Lower leg skin (tissue), 3 donors: ENCODE data around the gene CHEK2.
"Not testable (repeated sequence)": the region's sequence is repeated elsewhere in the genome, so short reads cannot be mapped to it uniquely, and the experiment has no call there.

Source experiments
- POLR2A ChIP-seq, 2 donors: fragments of 450-650 bp; IDR thresholded peaks; one replicate each; pipeline ENCODE4 v1.6.1; 2016 to 2017; ENCODE audit warnings: antibody characterized with exemption in 2 of 2, mild to moderate bottlenecking in 1 of 2, moderate library complexity in 1 of 2
- TF ChIP-seq, protein P1 (sequence below), 3 donors: fragments of 450-650 bp; IDR thresholded peaks; one replicate each; pipeline ENCODE4 v1.5.1; 2016; ENCODE audit warnings: antibody characterized with exemption in 3 of 3, mild to moderate bottlenecking in 3 of 3, moderate library complexity in 2 of 3

DNA sequence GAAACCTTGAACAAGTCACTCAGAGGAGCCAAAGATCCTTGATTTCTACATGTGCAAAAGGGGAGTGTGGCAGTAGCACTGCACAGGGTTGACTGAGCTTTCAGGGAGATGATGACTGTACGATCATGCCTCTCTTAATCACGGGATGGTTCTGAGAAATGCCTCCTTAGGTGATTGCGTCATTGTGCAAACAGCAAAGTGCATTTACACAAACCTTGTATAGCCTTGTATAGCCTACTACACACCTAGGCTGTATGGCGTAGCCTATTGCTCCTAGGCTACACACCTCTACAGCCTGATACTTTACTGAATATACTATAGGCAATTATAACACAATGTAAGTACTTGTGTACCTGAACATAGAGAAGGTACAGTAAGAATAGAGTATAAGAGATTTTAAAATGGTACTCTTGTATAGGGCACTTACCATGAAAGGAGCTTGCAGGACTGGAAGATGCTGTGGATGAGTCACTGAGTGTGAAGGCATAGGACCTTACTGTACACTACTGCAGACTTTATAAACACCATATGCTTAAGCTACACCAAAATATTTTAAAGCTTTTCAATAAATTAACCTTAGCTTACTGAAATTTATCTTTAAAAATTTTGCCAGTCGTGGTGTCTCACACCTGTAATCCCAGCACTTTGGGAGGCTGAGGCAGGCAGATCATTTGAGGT is 60.7 kb downstream of the CHEK2 start:
- TF ChIP-seq, protein P1, sequence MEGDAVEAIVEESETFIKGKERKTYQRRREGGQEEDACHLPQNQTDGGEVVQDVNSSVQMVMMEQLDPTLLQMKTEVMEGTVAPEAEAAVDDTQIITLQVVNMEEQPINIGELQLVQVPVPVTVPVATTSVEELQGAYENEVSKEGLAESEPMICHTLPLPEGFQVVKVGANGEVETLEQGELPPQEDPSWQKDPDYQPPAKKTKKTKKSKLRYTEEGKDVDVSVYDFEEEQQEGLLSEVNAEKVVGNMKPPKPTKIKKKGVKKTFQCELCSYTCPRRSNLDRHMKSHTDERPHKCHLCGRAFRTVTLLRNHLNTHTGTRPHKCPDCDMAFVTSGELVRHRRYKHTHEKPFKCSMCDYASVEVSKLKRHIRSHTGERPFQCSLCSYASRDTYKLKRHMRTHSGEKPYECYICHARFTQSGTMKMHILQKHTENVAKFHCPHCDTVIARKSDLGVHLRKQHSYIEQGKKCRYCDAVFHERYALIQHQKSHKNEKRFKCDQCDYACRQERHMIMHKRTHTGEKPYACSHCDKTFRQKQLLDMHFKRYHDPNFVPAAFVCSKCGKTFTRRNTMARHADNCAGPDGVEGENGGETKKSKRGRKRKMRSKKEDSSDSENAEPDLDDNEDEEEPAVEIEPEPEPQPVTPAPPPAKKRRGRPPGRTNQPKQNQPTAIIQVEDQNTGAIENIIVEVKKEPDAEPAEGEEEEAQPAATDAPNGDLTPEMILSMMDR (IDR thresholded peaks at IDR 0.05) = not testable (repeated sequence)
- TF ChIP-seq POLR2A (IDR thresholded peaks at IDR 0.05) = not testable (repeated sequence)
